WTC11 (cell line): ENCODE results near the gene TTN.

Experiments used
- CTCF ChIP-seq: fragments of 200-600 bp; IDR thresholded peaks from 2 replicates; pipeline ENCODE4 v1.8.0; 2022; ENCODE audit warnings: antibody characterized with exemption
- E2F4 ChIP-seq: sonication (generic); formaldehyde crosslinking; IDR thresholded peaks from 2 replicates; pipeline ENCODE4 v1.8.1; 2022; ENCODE audit warnings: low read depth, mild to moderate bottlenecking, moderate library complexity, missing genetic modification reagents, borderline replicate concordance
- IRF2 ChIP-seq: sonication (generic); formaldehyde crosslinking; IDR thresholded peaks from 2 replicates; pipeline ENCODE4 v1.8.0; 2022; ENCODE audit warnings: low read depth, missing genetic modification reagents, borderline replicate concordance
- MAX ChIP-seq: sonication (generic); formaldehyde crosslinking; IDR thresholded peaks from 2 replicates; pipeline ENCODE4 v1.8.0; 2022; ENCODE audit warnings: mild to moderate bottlenecking, missing genetic modification reagents
- USF1 ChIP-seq: sonication (generic); formaldehyde crosslinking; IDR thresholded peaks from 2 replicates; pipeline ENCODE4 v1.8.0; 2022; ENCODE audit warnings: mild to moderate bottlenecking, missing genetic modification reagents
- USF2 ChIP-seq: sonication (generic); formaldehyde crosslinking; IDR thresholded peaks from 2 replicates; pipeline ENCODE4 v1.8.1; 2023; ENCODE audit warnings: mild to moderate bottlenecking, missing genetic modification reagents, moderate library complexity
- ZNF263 ChIP-seq: sonication (generic); formaldehyde crosslinking; IDR thresholded peaks from 2 replicates; pipeline ENCODE4 v1.8.1; 2022; ENCODE audit warnings: low read depth, mild to moderate bottlenecking, moderate library complexity, missing genetic modification reagents
- ZSCAN18 ChIP-seq: fragments of 250-450 bp; sonication (Bioruptor Pico); IDR thresholded peaks from 2 replicates; pipeline ENCODE4 v2.1.2; 2022; ENCODE audit warnings: mild to moderate bottlenecking, moderate library complexity

- no peak for TF ChIP-seq USF1
- TF ChIP-seq ZSCAN18 (CRISPR knock-in tag) = no peak
- TF ChIP-seq CTCF = no peak
- no peak for TF ChIP-seq E2F4
- TF ChIP-seq IRF2 = no peak
- TF ChIP-seq MAX = no peak
- no peak for TF ChIP-seq ZNF263
- TF ChIP-seq USF2 = no peak
These were observed 156.7 kb downstream of the TTN start for GRCh38 chr2:178650554-178650953.
